GM18951 (cell line): ENCODE results near the gene NHERF2.

Experiments
- POLR2A ChIP-seq: IDR thresholded peaks from 4 replicates; pipeline ENCODE4 v1.6.1; 2011; ENCODE audit warnings: mild to moderate bottlenecking; ENCODE audit not compliant: insufficient read length, insufficient read depth; ENCODE audit errors: extremely low read depth
- in situ Hi-C: fragments of 300-500 bp; cut with MboI; formaldehyde crosslinking; loops from one replicate; pipeline ENCODE4 v1.12.0; 2022; ENCODE audit warnings: low sequenced_read_pairs, mixed read lengths, inconsistent platforms; ENCODE audit not compliant: unreplicated experiment

Gene NHERF2

DNA sequence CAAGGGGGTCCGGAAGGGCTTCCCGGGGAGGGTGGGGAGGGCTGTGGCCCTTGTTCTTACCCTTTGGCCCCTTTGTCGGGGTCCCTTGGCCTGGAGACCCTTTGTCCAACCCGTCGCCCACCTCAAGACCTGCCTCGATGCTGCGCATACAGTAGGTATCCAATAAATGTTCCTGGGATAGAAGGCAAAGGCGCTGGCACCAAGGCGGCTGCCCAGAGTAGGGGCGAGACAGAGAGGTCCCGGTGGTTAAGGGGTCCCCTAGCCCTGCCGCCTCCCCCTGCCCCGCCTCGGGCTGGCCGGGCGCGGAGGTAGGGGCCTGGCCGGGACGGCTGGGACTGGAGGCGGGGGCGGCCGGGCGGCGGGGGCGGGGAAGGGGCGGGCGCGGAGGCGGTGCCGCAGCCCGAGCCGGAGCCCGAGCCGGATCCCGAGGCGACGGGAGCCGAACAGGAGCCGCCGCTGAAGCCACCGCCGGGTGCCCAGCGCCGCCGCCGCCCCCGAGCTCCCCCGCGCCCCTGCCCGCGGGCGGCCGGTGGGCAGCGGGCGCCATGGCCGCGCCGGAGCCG lies at the start of gene NHERF2:
Gene NHERF2 (plus strand): TSS at position 442 of the 563 bp plus-strand sequence. CDS start 104 bp downstream, at position 546.
- no peak for TF ChIP-seq POLR2A
- in situ Hi-C loops, result no loop called here

GRCh38 chr16:1976951-1977874 lies 49.5 kb upstream of the NHERF2 start:
- no peak for TF ChIP-seq POLR2A
- in situ Hi-C loops, result no loop called here

DNA sequence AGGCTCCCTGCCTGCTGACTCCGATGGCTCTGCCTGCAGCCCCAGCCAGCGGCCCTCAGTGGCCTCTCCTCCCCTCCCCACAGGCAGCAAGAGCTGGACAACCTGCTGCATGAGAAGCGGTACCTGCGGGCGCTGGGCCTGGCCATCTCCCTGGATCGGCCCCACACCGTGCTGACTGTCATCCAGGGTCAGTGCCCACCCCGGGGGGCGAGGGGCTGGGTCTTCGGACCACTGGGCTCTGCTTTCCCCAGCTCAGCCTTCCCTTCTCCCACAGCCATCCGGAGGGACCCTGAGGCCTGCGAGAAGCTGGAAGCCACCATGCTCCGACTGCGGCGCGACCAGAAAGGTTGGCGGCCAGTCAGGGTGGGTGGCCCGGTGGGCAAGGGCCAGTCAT lies 48.8 kb upstream of the NHERF2 start:
- no peak for TF ChIP-seq POLR2A
- in situ Hi-C loops, result no loop called here

GRCh38 chr16:1978476-1979120 lies 48.1 kb upstream of the NHERF2 start:
- in situ Hi-C loops, result no loop called here
- TF ChIP-seq POLR2A, result no peak

GRCh38 chr16:1979271-1980029 lies 47.3 kb upstream of the NHERF2 start:
- no peak for TF ChIP-seq POLR2A
- in situ Hi-C loops, result no loop called here

GRCh38 chr16:1980030-1980769 lies 46.5 kb upstream of the NHERF2 start:
- TF ChIP-seq POLR2A, result no peak
- in situ Hi-C loops, result no loop called here

GRCh38 chr16:1980770-1981087 lies 46.0 kb upstream of the NHERF2 start:
- in situ Hi-C loops, result no loop called here

GRCh38 chr16:1981398-1981836 lies 45.3 kb upstream of the NHERF2 start, which contains the start of gene NOXO1:
Gene NOXO1, minus strand, starts transcription at chr16:1981469. Its CDS starts 290 bp downstream, at chr16:1981179.
- in situ Hi-C loops, result no loop called here
- TF ChIP-seq POLR2A, result no peak

More at GRCh38 chr16:1980770-1981087, 46.0 kb upstream of the NHERF2 start:
- no peak for TF ChIP-seq POLR2A

GRCh38 chr16:1982013-1982433 lies 44.7 kb upstream of the NHERF2 start:
- no peak for TF ChIP-seq POLR2A
- in situ Hi-C loops, result no loop called here

GRCh38 chr16:1982991-1983543 lies 43.6 kb upstream of the NHERF2 start:
- in situ Hi-C loops, result no loop called here
- no peak for TF ChIP-seq POLR2A

- TF ChIP-seq POLR2A, result peak; percentile 94
- in situ Hi-C loops, result no loop called here
These were observed 43.0 kb upstream of the NHERF2 start, which contains the start of gene GFER for GRCh38 chr16:1983544-1984346. Gene GFER, plus strand, starts transcription at chr16:1984193. Its CDS starts 26 bp downstream, at chr16:1984219.
